GM12878 (cell line): ENCODE results near the gene VLDLR. TPM values are rescaled to one million over a fixed set of nuclear protein-coding genes. Genes with fewer than 3 reads are reported as not detected.

Source experiments
- ATAC-seq: fragments of 200-7000 bp; cut with Tn5 transposase; 3 replicates; pipeline ENCODE4 v1.9.1; 2020; ENCODE audit warnings: mild to moderate bottlenecking, moderate library complexity
- BruUV-seq: library from RNA; stranded (reverse); fragments of 400-500 nt; replicated peaks from 2 replicates; lab custom pipeline; 2021; lab: Mats Ljungman, UMichigan
- CTCF ChIA-PET: fragments of 300-600 bp; sonication (Branson Sonifier 250); formaldehyde crosslinking; extraction: SDS; loops from one replicate; lab custom pipeline; 2021; ENCODE audit warnings: inconsistent platforms; lab: Yijun Ruan, JAX
- POLR2A ChIA-PET: fragments of 350-600 bp; formaldehyde crosslinking; extraction: SDS; loops from one replicate; lab custom pipeline; 2021; ENCODE audit warnings: inconsistent platforms; lab: Charles Lee
- RAD21 ChIA-PET: fragments of 300-600 bp; sonication (Branson Sonifier 250); formaldehyde crosslinking; loops from one replicate; lab custom pipeline; 2023; ENCODE audit warnings: antibody characterized with exemption; ENCODE audit not compliant: unreplicated experiment; lab: Charles Lee
- SMC1A ChIA-PET: fragments of 300-600 bp; sonication (Branson Sonifier 250); formaldehyde crosslinking; loops from one replicate; lab custom pipeline; 2023; ENCODE audit not compliant: unreplicated experiment, uncharacterized antibody; lab: Charles Lee
- DNase-seq: peaks from one replicate; pipeline ENCODE4 v3.0.0-alpha.2; 2011; ENCODE audit warnings: low read depth, low spot score
- FAIRE-seq: peaks from 3 replicates; lab custom pipeline; 2011; peaks lifted over from hg19 to GRCh38; lab: Jason Lieb, UNC
- H2AFZ ChIP-seq: 2 replicates; pipeline ENCODE4 v1.6.0; 2011; ENCODE audit warnings: low read depth, low read length, control low read depth; ENCODE audit not compliant: control insufficient read depth
- H3K27ac ChIP-seq: 2 replicates; pipeline ENCODE4 v1.5.1; 2011; ENCODE audit warnings: control low read depth; ENCODE audit not compliant: control insufficient read depth, insufficient read depth
- H3K27me3 ChIP-seq, 2 experiments: replicated peaks in 1 of 2; 2 replicates each; pipeline versions ENCODE4 v1.6.0 to v1.6.1; 2011; ENCODE audit warnings: low read length in 1 of 2; ENCODE audit not compliant: control insufficient read depth in 2 of 2, insufficient read depth in 2 of 2
- H3K36me3 ChIP-seq, 2 experiments: 2 replicates each; pipeline ENCODE4 v1.5.1; 2011; ENCODE audit warnings: low read length in 1 of 2; ENCODE audit not compliant: control insufficient read depth in 2 of 2, insufficient read depth in 2 of 2
- H3K4me1 ChIP-seq: 2 replicates; pipeline ENCODE4 v1.6.1; 2011; ENCODE audit warnings: mild to moderate bottlenecking, low read length, moderate library complexity, mixed read lengths; ENCODE audit not compliant: control insufficient read depth, insufficient read depth
- H3K4me2 ChIP-seq: 2 replicates; pipeline ENCODE4 v1.6.0; 2011; ENCODE audit warnings: control low read depth; ENCODE audit not compliant: control insufficient read depth, insufficient read depth
- H3K4me3 ChIP-seq: fragments of 200-600 bp; sonication (generic); 2 replicates; pipeline ENCODE4 v1.5.1; 2016
- H3K79me2 ChIP-seq: 2 replicates; pipeline ENCODE4 v1.6.0; 2011; ENCODE audit warnings: low read length; ENCODE audit not compliant: control insufficient read depth, insufficient read depth
- H3K9ac ChIP-seq: 2 replicates; pipeline ENCODE4 v1.8.0; 2011; ENCODE audit warnings: low read length, control low read depth, mixed read lengths; ENCODE audit not compliant: control insufficient read depth, insufficient read depth
- H3K9me3 ChIP-seq: replicated peaks from 3 replicates; pipeline ENCODE4 v1.5.1; 2011; ENCODE audit warnings: mild to moderate bottlenecking, low read length; ENCODE audit not compliant: control insufficient read depth, insufficient read depth
- H4K20me1 ChIP-seq: 2 replicates; pipeline ENCODE4 v1.6.0; 2011; ENCODE audit not compliant: control insufficient read depth, insufficient read depth
- BCL3 ChIP-seq: IDR thresholded peaks from 2 replicates; pipeline ENCODE4 v1.6.1; 2011; ENCODE audit warnings: borderline replicate concordance, low read depth, mild to moderate bottlenecking, moderate library complexity, low read length; ENCODE audit not compliant: insufficient read depth, poor library complexity, severe bottlenecking
- CBX3 ChIP-seq: fragments of 200-600 bp; sonication (generic); IDR thresholded peaks from 2 replicates; pipeline ENCODE4 v1.6.1; 2016; ENCODE audit warnings: low read depth, borderline replicate concordance
- CREB1 ChIP-seq: IDR thresholded peaks from 2 replicates; pipeline ENCODE4 v1.6.1; 2012; ENCODE audit warnings: low read depth, mild to moderate bottlenecking, inconsistent platforms
- ESRRA ChIP-seq: IDR thresholded peaks from 2 replicates; pipeline ENCODE4 v1.6.1; 2012; ENCODE audit warnings: mild to moderate bottlenecking, low read length, improper control_type of control experiment
- NFYA ChIP-seq: IDR thresholded peaks from 2 replicates; pipeline ENCODE4 v1.6.1; 2011; ENCODE audit warnings: low read depth, mild to moderate bottlenecking, low read length, improper control_type of control experiment, borderline replicate concordance
- POLR2A ChIP-seq: IDR thresholded peaks from 2 replicates; pipeline ENCODE4 v1.6.1; 2011; ENCODE audit warnings: low read depth, mild to moderate bottlenecking, low read length
- RAD21 ChIP-seq: IDR thresholded peaks from 2 replicates; pipeline ENCODE4 v1.6.1; 2011; ENCODE audit warnings: mild to moderate bottlenecking, low read depth, low read length, moderate library complexity; ENCODE audit not compliant: insufficient read depth
- ZZZ3 ChIP-seq: IDR thresholded peaks from 2 replicates; pipeline ENCODE4 v1.6.1; 2011; ENCODE audit warnings: low read depth; ENCODE audit not compliant: control insufficient read depth, insufficient read length
- WGBS: methylation state at CpG from one replicate; pipeline ENCODE4 v1.1.6; 2016; ENCODE audit warnings: low lambda C conversion rate; ENCODE audit not compliant: insufficient replicate concordance, insufficient coverage; ENCODE audit errors: missing lambda C conversion rate; 5-methylcytosine and 5-hydroxymethylcytosine counted together
- in situ Hi-C: fragments of 300-500 bp; cut with MboI; formaldehyde crosslinking; loops from 9 replicates; pipeline ENCODE4 v1.14.3; 2018; ENCODE audit warnings: mixed read lengths
- intact Hi-C: fragments of 100-400 bp; cut with micrococcal nuclease; formaldehyde crosslinking; loops from one replicate; pipeline ENCODE4 v1.14.2; 2022; ENCODE audit not compliant: unreplicated experiment
- polyA plus RNA-seq, 11 experiments: library from polyadenylated mRNA; depleted of rRNA in 4 of 11; unstranded in 6 of 11; stranded (reverse) in 5 of 11; fragments of >200 nt; fragmentation: Nextera tagmentation in 4 of 11; fragmentation: Illumina TruSeq in 1 of 11; extraction: Ambion mirVana in 4 of 11; extraction: Trizol in 1 of 11; gene quantifications; 1 replicate in 1 of 11; 2 replicates in 10 of 11; pipeline versions ENCODE4 v1.2.1 to v1.2.3, GENCODE V29; 2011 to 2016; ENCODE audit warnings: inconsistent platforms in 2 of 11, missing spikeins in 2 of 11, low read depth in 1 of 11
- total RNA-seq, 4 experiments: library from RNA; depleted of rRNA in 3 of 4; stranded (reverse); fragments of >200 nt in 3 of 4; fragmentation: Illumina TruSeq in 1 of 4; extraction: Trizol in 1 of 4; gene quantifications; 2 replicates each; pipeline versions ENCODE4 v1.2.1 to v1.2.3, GENCODE V29; 2013 to 2021

VLDLR gene
- total and polyA plus RNA-seq, 10 of the 15 experiments (the other 5 are each of a cell fraction or from before 2014, with no cell fraction given) = 0.14 to 5.9 (median 0.57) TPM

DNA sequence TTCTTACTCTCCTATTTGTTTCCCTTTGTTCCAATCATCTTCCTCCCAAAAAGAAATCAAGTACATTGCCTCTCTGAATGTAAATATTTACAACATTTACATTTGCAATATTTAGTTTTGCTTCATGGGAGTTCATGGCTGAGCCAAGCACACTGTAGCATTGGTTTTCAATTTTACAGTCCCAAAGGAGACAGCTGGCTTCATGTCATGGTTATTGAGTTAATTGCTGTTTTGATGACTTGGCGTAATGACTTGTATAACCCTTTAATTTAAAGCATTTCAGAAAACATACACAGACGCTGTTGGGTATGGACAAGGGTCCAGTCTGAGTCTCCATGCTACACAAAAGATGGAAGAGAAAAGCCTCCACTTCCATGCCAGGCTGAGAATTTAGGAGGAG is 25.6 kb upstream of the VLDLR start (continued):
- TF ChIP-seq BCL3 = no peak

DNA sequence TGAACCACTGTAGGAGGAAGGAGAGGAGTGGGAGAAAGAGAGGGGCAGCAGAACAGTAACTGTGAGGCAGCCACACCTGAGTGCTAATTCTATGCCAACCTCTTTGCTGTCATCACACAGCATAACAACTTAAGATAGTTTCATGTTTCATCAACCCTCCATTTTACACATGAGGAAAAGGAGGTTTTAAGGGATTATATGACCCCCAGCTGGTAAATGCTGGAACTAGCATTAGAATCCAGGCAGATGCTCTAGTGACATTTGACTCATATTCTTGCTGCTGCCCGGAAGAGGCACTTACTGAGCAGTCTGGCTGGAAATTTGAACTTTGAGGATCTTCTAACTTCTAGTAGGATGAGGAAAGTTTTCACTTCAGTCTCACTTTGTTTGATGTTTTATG is 24.1 kb upstream of the VLDLR start:
- CTCF ChIA-PET = no interaction called here
- intact Hi-C loops = no loop called here
- no peak for FAIRE-seq

More for the DNA sequence above, 24.1 kb upstream of the VLDLR start:
- Histone ChIP-seq H3K36me3 (no peaks in the 10 kb centered on the region), H3K9me3 (no peaks in the 10 kb centered on the region; the same call in 1 of the 3 replicates), H4K20me1 (no peaks in the 10 kb centered on the region), H3K27me3 (no peaks in the 10 kb centered on the region), H3K4me1 (no peaks in the 10 kb centered on the region; the same call in 1 of the 2 replicates), H3K9ac (no peak overlapping the region)
- DNase-seq = no peak
- POLR2A ChIA-PET = no interaction called here
- TF ChIP-seq NFYA (no peak), CREB1 (no peak), RAD21 (no peak), ZZZ3 (no peak), CBX3 (no peak), POLR2A (no peak), ESRRA (no peak)
- TF ChIP-seq, all 136 proteins: peak for 0
- Histone ChIP-seq H3K27ac (no peak overlapping the region), H3K79me2 (no peaks in the 10 kb centered on the region), H2AFZ (no peak overlapping the region), H3K4me2 (no peak overlapping the region), H3K4me3 (no peak overlapping the region)
- in situ Hi-C loops = no loop called here
- ChIA-PET SMC1A (interaction anchor here (1.8 kb wide), 1 partner anchor 20 kb away, joined by 4 read pairs; no protein-coding TSS in a partner anchor), RAD21 (no interaction called here)
- WGBS = 82% methylated on average over 1 of the region's 1 CpG
- ATAC-seq = no peak
- no TSS peak for BruUV-seq
